HG03108 (cell line): ENCODE results near the gene FBXO2.
"Not testable (repeated sequence)": the region's sequence is repeated elsewhere in the genome, so short reads cannot be mapped to it uniquely, and the experiment has no call there.

Experiments used
- ATAC-seq: cut with Tn5 transposase; IDR thresholded peaks from one replicate; pipeline ENCODE4 v1.9.1; 2021; ENCODE audit warnings: moderate library complexity; ENCODE audit not compliant: unreplicated experiment

Gene FBXO2

GRCh38 chr1:11634365-11635192 lies 19.6 kb downstream of the FBXO2 start:
- ATAC-seq, result no peak

DNA sequence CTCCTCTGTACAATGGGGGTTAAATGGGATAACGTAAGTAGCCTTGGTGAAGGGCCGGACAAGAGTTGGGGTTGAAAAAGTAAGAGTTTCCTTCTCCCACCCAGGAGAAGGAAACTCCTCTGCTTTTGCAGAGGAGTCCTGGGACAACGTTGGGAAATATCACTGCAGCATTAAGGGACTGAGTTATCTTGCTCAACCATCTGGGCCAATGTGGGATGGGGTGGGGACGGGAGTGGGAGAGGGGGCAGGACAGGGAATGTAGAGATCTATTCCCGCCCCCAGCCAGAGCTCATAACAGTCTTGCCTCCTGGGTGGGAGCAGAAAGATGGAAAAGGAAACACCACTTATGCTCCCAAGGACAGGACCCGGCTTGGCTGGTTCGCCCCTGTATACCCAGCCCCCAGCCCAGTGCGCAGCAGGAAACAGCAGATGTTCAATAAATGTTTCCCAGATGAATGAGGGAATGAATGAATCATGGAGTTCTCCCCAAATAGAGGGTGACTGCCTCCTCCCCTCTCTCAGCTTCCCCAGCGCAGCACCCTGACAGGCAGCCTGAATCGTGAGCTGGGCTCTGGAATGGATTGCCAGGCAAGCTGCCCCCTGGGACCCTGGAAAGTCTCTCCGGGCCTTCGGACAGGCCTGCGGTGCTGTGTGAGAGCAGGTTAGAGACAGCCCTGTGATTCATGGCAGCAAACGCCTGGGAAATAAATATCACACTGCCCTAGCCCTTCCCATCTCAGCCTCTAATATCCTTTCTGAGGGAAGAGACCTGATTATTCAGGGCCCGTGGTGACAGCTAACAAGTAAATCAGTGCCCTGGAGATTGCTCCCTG lies 24.8 kb downstream of the FBXO2 start:
- no peak for ATAC-seq

- ATAC-seq, result no peak
Observed at GRCh38 chr1:11628767-11629166, 25.5 kb downstream of the FBXO2 start.

- no peak for ATAC-seq
Observed at GRCh38 chr1:11626551-11626950, 27.7 kb downstream of the FBXO2 start.

GRCh38 chr1:11623702-11624101 lies 30.5 kb downstream of the FBXO2 start:
- no peak for ATAC-seq

DNA sequence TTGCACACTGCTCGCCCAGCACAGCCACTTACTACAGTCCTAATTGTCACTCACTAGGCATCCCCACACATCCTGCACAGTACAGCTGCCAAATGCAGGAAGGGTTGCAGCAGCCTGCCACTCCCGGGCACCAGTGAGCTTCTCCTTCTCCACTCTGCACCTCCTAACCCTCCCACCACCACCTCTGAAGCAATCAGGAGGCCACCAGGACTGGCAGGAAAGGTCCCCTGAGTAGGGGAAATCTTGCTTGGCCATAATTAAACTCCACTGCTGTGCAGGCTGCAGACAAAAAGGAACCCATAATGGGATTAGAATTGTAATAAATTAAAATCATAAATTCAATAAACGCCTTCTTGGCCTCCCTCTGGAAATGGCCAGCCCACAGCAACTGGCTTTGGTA lies 31.8 kb downstream of the FBXO2 start:
- no peak for ATAC-seq

DNA sequence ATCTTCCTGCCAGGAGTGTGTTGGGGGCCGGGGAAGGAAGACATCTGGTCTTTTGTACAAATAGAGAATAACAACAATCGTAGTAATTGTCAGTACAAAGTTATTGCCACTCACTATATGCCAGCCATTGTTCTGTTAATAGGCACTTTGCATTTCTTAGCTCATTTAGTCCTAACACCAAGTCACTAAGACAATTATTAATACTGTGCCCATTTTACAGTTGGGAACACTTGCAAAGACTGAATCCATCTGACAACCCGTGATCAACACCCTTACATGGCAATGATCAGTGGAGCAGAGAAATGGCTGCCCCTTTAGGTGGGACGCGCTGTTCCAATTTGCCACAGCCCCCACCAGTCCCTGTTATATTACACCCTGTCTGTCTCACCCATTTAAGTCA lies 33.3 kb downstream of the FBXO2 start:
- ATAC-seq, result no peak

DNA sequence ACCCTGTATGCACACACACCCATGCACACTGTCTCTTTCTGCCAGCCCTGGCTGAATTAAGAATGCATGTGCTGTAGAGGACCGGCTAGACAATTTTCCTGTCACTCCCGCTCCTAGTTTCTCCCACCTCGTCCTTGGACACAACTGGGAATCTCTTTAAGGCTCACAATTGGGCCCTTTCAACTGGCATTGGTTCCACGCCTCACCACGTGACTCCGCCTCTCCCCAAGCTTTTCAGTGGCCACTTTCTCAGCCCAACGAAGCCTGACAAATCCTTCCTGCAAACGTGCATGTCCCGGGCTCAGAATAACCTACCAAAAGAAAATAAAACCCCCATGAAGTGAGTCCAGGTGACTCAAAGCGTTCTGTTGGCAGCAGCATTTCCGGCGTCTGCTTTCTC lies 33.8 kb downstream of the FBXO2 start:
- ATAC-seq, result no peak

- no peak for ATAC-seq
Observed at GRCh38 chr1:11617741-11618140, 36.5 kb downstream of the FBXO2 start.

GRCh38 chr1:11617314-11617713 lies 36.9 kb downstream of the FBXO2 start:
- ATAC-seq, result no peak

- ATAC-seq, result no peak
Observed at GRCh38 chr1:11616766-11617165, 37.5 kb downstream of the FBXO2 start.

DNA sequence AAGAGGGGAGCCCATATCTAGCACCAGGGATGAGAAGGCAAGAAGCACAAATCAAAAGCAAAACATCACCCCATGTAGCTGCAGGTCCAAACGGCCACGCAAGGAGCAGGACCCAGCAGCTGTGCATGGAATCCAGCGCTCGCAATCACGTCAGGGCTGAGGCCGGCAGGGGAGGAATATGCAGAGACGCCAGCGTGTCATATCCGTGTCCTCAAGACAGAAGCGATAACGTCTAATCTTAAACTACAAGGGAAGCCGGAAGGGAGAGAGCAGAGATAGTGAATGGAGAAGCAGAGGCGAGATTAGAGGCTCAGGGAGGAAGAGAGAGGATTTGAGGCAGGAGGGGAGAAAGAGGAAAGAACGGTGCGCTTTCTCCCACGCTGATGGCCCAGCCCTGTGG lies 39.1 kb downstream of the FBXO2 start:
- no peak for ATAC-seq

GRCh38 chr1:11613347-11613746 lies 40.9 kb downstream of the FBXO2 start:
- ATAC-seq, result no peak

GRCh38 chr1:11611638-11612327 lies 42.4 kb downstream of the FBXO2 start:
- no peak for ATAC-seq

DNA sequence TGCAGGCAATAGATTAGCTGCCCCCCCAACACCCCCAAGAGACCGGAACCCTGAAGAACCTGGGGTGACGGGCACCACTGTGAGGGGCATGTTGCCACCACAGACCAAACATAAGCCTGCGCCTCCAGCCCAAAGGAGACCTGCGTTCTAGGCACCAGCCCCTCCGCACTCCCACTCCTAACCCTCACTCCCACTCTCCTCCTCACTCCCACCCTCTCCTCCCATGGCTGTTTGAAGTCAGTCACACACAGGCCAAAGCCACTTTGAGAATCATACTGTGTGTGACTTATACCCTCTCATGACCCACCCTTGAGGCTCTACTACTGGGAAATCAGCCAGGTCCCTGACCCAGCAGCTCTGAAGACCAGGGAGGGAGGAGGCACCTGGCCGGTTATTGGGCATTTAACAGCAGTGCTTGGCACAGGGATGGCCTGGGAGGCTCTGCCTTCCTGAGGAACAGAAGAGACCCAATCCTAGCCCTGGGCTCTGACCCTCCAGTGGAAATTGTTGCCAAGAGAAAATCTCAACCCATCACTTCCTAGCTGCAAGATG lies 43.5 kb downstream of the FBXO2 start:
- ATAC-seq, result no peak

- not testable (repeated sequence) for ATAC-seq
Observed at GRCh38 chr1:11609378-11609777, 44.9 kb downstream of the FBXO2 start.

GRCh38 chr1:11608596-11609130 lies 45.6 kb downstream of the FBXO2 start:
- ATAC-seq, result not testable (repeated sequence)

- ATAC-seq, result no peak
Observed at GRCh38 chr1:11606775-11607174, 47.5 kb downstream of the FBXO2 start.

GRCh38 chr1:11602981-11603380 lies 51.2 kb downstream of the FBXO2 start:
- no peak for ATAC-seq

GRCh38 chr1:11602424-11602823 lies 51.8 kb downstream of the FBXO2 start:
- no peak for ATAC-seq

DNA sequence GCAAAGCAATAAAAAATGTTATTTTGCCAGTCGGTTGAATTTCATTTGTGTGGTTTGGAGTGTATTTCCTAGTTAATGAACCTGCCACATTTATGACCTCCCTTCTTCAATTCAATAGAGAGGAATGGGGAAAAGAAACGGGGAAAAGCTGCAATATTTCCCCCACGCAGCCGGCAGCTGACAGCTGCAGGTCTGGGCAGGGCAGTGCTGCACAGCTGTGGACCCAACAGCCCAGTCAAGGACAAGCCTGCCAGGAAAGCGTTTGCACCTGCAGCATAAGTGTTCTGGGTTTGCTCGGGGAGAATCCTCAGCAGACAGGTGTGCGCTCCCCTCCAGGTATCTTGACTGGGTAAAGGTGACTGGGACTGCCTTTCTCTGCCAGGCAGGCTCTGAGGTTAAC lies 53.4 kb downstream of the FBXO2 start:
- no peak for ATAC-seq
